Ovary (tissue), 3 donors: Measurements from ENCODE around the gene PRSS1.
"Not testable (repeated sequence)": the region's sequence is repeated elsewhere in the genome, so short reads cannot be mapped to it uniquely, and the experiment has no call there.

ENCODE experiments used
- EP300 ChIP-seq: sonication (generic); formaldehyde crosslinking; IDR thresholded peaks from one replicate; pipeline ENCODE4 v1.6.1; 2017; ENCODE audit warnings: antibody characterized with exemption
- POLR2A ChIP-seq: fragments of 450-650 bp; IDR thresholded peaks from one replicate; pipeline ENCODE4 v1.6.1; 2017; ENCODE audit warnings: antibody characterized with exemption, mild to moderate bottlenecking, moderate library complexity
- TF ChIP-seq, protein P1 (sequence below), 3 donors: fragments of 450-650 bp in 2 of 3; fragments of 200-600 bp in 1 of 3; IDR thresholded peaks; one replicate each; pipeline versions ENCODE4 v1.5.1 to v1.8.0; 2016 to 2022; ENCODE audit warnings: antibody characterized with exemption in 3 of 3, mild to moderate bottlenecking in 1 of 3
- donor health status: DM: no; HTN: no; CAD: no.

DNA sequence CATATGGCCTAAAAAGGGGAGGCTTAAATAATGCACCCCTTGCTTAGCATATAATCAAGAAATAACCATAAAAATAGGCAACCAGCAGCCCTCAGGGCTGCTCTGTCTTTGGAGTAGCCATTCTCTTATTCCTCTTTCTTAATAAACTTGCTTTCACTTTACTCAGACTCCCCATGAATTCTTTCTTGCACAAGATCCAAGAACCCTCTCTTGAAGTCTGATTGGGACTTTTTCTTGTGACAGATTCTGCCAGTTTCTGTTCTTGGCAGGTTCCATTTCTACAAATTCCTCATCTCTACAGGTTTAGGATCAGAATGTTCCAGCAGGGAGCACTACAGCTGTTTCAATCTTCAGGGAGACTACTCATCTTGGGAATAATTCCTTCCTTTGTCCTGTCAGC is 40.5 kb upstream of the PRSS1 start:
- TF ChIP-seq, protein P1, sequence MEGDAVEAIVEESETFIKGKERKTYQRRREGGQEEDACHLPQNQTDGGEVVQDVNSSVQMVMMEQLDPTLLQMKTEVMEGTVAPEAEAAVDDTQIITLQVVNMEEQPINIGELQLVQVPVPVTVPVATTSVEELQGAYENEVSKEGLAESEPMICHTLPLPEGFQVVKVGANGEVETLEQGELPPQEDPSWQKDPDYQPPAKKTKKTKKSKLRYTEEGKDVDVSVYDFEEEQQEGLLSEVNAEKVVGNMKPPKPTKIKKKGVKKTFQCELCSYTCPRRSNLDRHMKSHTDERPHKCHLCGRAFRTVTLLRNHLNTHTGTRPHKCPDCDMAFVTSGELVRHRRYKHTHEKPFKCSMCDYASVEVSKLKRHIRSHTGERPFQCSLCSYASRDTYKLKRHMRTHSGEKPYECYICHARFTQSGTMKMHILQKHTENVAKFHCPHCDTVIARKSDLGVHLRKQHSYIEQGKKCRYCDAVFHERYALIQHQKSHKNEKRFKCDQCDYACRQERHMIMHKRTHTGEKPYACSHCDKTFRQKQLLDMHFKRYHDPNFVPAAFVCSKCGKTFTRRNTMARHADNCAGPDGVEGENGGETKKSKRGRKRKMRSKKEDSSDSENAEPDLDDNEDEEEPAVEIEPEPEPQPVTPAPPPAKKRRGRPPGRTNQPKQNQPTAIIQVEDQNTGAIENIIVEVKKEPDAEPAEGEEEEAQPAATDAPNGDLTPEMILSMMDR (IDR thresholded peaks at IDR 0.05) = not testable (repeated sequence)
- not testable (repeated sequence) for TF ChIP-seq POLR2A, EP300
